Lower leg skin (tissue), 3 donors: ENCODE results near the gene GNB5.

ENCODE experiments used
- CTCF ChIP-seq, 3 donors: fragments of 450-650 bp; IDR thresholded peaks; one replicate each; pipeline ENCODE4 v1.5.1; 2016; ENCODE audit warnings: antibody characterized with exemption in 3 of 3, mild to moderate bottlenecking in 3 of 3, moderate library complexity in 2 of 3
- POLR2A ChIP-seq, 2 donors: fragments of 450-650 bp; IDR thresholded peaks; one replicate each; pipeline ENCODE4 v1.6.1; 2016 to 2017; ENCODE audit warnings: antibody characterized with exemption in 2 of 2, mild to moderate bottlenecking in 1 of 2, moderate library complexity in 1 of 2

- TF ChIP-seq CTCF (IDR thresholded peaks at IDR 0.05) (no peak), POLR2A (IDR thresholded peaks at IDR 0.05) (no peak)
Measured at GRCh38 chr15:52218371-52218770, 27.2 kb upstream of the GNB5 start.
